ENCODE results near the gene STS.
"Not testable (repeated sequence)": the region's sequence is repeated elsewhere in the genome, so short reads cannot be mapped to it uniquely, and the experiment has no call there.

STS gene

GRCh38 chrX:7139202-7140081, 8.1 kb upstream of the STS start:
- no peak for FAIRE-seq

GRCh38 chrX:7143076-7143475, 4.4 kb upstream of the STS start:
- FAIRE-seq: no peak

GRCh38 chrX:7143941-7144525, 3.5 kb upstream of the STS start:
- no peak for FAIRE-seq

GRCh38 chrX:7145454-7145853, 2.1 kb upstream of the STS start:
- FAIRE-seq: peak; percentile 8

GRCh38 chrX:7146020-7146702, 1.4 kb upstream of the STS start:
- no peak for FAIRE-seq

- FAIRE-seq: no peak
These were observed 654 bp upstream of the STS start for GRCh38 chrX:7146703-7147412.

GRCh38 chrX:7147978-7148854, 704 bp downstream of the STS start, which contains the start of gene PUDP:
TSS of gene PUDP (minus strand) at chrX:7148153. CDS start at chrX:7148113, 40 bp downstream.
- no peak for FAIRE-seq

GRCh38 chrX:7149411-7149810, 1.9 kb downstream of the STS start:
- no peak for FAIRE-seq

- FAIRE-seq: no peak
These were observed 5.7 kb downstream of the STS start for GRCh38 chrX:7153231-7153630.

- no peak for FAIRE-seq
These were observed 6.6 kb downstream of the STS start for GRCh38 chrX:7154041-7154597.

GRCh38 chrX:7155163-7155562, 7.7 kb downstream of the STS start:
- no peak for FAIRE-seq

- no peak for FAIRE-seq
These were observed 9.4 kb downstream of the STS start for GRCh38 chrX:7156879-7157278.

- no peak for FAIRE-seq
These were observed 11.0 kb downstream of the STS start for GRCh38 chrX:7158468-7158990.

GRCh38 chrX:7159149-7159861, 11.8 kb downstream of the STS start:
- no peak for FAIRE-seq

GRCh38 chrX:7163146-7163677, 15.7 kb downstream of the STS start:
- no peak for FAIRE-seq

GRCh38 chrX:7164174-7164573, 16.7 kb downstream of the STS start:
- no peak for FAIRE-seq

GRCh38 chrX:7168371-7168770, 20.9 kb downstream of the STS start:
- FAIRE-seq: no peak

- no peak for FAIRE-seq
These were observed 22.1 kb downstream of the STS start for GRCh38 chrX:7169627-7170026.

- no peak for FAIRE-seq
These were observed 23.4 kb downstream of the STS start for GRCh38 chrX:7170898-7171297.

- FAIRE-seq: not testable (repeated sequence)
These were observed 31.3 kb downstream of the STS start for GRCh38 chrX:7178859-7179258.
